ENCODE measurements around the gene SYT4. TPM values are rescaled to one million over a fixed set of nuclear protein-coding genes. Genes with fewer than 3 reads are reported as not detected.

Gene SYT4
- total and polyA plus RNA-seq, 2 experiments from 2014 or later: 3.7 to 10.4 TPM

- no peaks in the 10 kb centered on the region for H3K36me3 ChIP-seq (ENCODE audit: insufficient read depth)
- H3K9me3 Mint-ChIP-seq: no peaks in the 10 kb centered on the region
- H3K9me2 ChIP-seq (ENCODE audit: insufficient read depth): no peaks in the 10 kb centered on the region
- no peak for TF ChIP-seq STAT1 (IDR thresholded peaks at IDR 0.05; ENCODE audit: unreplicated experiment)
- TF ChIP-seq CTCF (conservative IDR thresholded peaks at IDR 0.05; ENCODE audit: low read depth in 2 of 2): peak; percentile 75 to 76
- no peak for TF ChIP-seq CREB1 (CRISPR knock-in tag; IDR thresholded peaks at IDR 0.05; ENCODE audit: low read depth)
- TF ChIP-seq ZNF331 (CRISPR knock-in tag; IDR thresholded peaks at IDR 0.05; ENCODE audit: low read depth): no peak
- no peak for TF ChIP-seq EZH2 (IDR thresholded peaks at IDR 0.05; ENCODE audit: low read depth, unreplicated experiment)
- no peak for TF ChIP-seq ZNF462 (CRISPR knock-in tag; IDR thresholded peaks at IDR 0.05)
- no peak for TF ChIP-seq EZH2phosphoT487 (IDR thresholded peaks at IDR 0.05; ENCODE audit: unreplicated experiment)
- TF ChIP-seq POLR2AphosphoS5 (IDR thresholded peaks at IDR 0.05; ENCODE audit: low read depth): no peak
- H3K4me1 Mint-ChIP-seq: peaks cover 26% of the 10 kb centered on the region
- no peak overlapping the region for H3K4me2 ChIP-seq
- no peaks in the 10 kb centered on the region for H4K20me1 ChIP-seq (replicated peaks; ENCODE audit: insufficient read depth)
- peaks cover 31% of the 10 kb centered on the region; the same call in 2 of the 3 replicates for H3K36me3 Mint-ChIP-seq (ENCODE audit: low read depth)
- H3K27ac Mint-ChIP-seq: no peak overlapping the region
- DNase-seq (ENCODE audit: low spot score) (peak; percentile 67), ATAC-seq (peak; percentile 37; the same call in 2 of the 3 replicates)
- no peak overlapping the region for H3K27ac ChIP-seq (ENCODE audit: low read depth)
- H3K27me3 ChIP-seq (ENCODE audit: insufficient read depth): no peaks in the 10 kb centered on the region
- H3K79me2 ChIP-seq (replicated peaks; ENCODE audit: insufficient read depth): peaks cover 5% of the 10 kb centered on the region; the same call in 1 of the 2 replicates
- no peaks in the 10 kb centered on the region for H3K27me3 Mint-ChIP-seq (ENCODE audit: insufficient read depth, low read depth, poor library complexity)
- no peak overlapping the region for H2AFZ ChIP-seq
- no peak overlapping the region for H3K4me3 ChIP-seq
- H3K4me1 ChIP-seq (ENCODE audit: insufficient read depth): peaks cover 17% of the 10 kb centered on the region
- no peak overlapping the region for H3K4me3 Mint-ChIP-seq
- no peaks in the 10 kb centered on the region for H3F3A ChIP-seq (replicated peaks; ENCODE audit: low read depth)
Measured at GRCh38 chr18:43271593-43272432, 5.5 kb downstream of the SYT4 start.
